ENCODE measurements around the gene MS4A13. TPM values are rescaled to one million over a fixed set of nuclear protein-coding genes. Genes with fewer than 3 reads are reported as not detected.

MS4A13 gene
- total RNA-seq, 1 experiment from 2014 or later, result not detected

DNA sequence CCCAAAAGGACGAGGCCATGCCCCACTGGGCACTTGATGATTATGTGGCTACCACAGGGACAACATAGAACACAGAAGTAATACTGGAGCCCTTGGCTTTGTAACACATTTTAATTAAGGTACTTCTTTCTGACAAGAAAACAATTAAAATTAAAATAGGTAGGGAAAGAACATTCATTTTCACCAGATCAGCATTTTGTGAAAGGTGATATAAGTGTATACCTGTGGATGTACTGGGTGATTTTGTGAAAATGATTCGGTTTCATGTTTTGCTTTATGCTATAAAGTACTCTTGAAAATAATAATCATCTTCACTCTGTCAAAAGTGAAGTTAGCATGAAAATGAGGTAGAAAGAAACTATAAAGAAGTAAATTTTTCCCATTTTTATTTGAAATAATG lies 21.7 kb upstream of the MS4A13 start:
- Mint-ChIP-seq H3K4me1 (peaks cover 14 to 24% of the 10 kb centered on the region in 2 experiments), H3K9me3 (peaks cover 5 to 13% of the 10 kb centered on the region in 2 experiments), H3K4me3 (no peak overlapping the region), H3K36me3 (ENCODE audit: insufficient read depth in 1 of 3, low read depth in 3 of 3) (peaks cover 0 to 14% (median 4%) of the 10 kb centered on the region in 3 experiments; a peak in 4 of 7 replicates), H3K27ac (no peak overlapping the region), H3K27me3 (ENCODE audit: low read depth) (no peaks in the 10 kb centered on the region)
- H3K9me3 ChIP-seq (ENCODE audit: control insufficient read depth, low read depth, low read length), result no peaks in the 10 kb centered on the region
- no peak overlapping the region for H2BK15ac ChIP-seq (ENCODE audit: low read depth, low read length)
- no peak overlapping the region for H4K5ac ChIP-seq (ENCODE audit: insufficient read length, low read depth, low read length)
- H2BK5ac ChIP-seq (ENCODE audit: insufficient read length, low read length), result no peak overlapping the region
- H3K9ac ChIP-seq (ENCODE audit: extremely low read depth, insufficient read length, low read length), result no peak overlapping the region
- no peaks in the 10 kb centered on the region for H3K79me1 ChIP-seq (ENCODE audit: insufficient read depth, low read depth, low read length, poor library complexity, severe bottlenecking)
- no peak overlapping the region for H3K4ac ChIP-seq (ENCODE audit: low read depth, low read length)
- TF ChIP-seq CTCF (conservative IDR thresholded peaks at IDR 0.05), result no peak
- H3K27me3 ChIP-seq (ENCODE audit: insufficient read depth, low read length), result no peaks in the 10 kb centered on the region
- no peaks in the 10 kb centered on the region for H4K20me1 ChIP-seq (ENCODE audit: control insufficient read depth, insufficient read depth, insufficient read length)
- no peak overlapping the region for H3K23ac ChIP-seq (ENCODE audit: insufficient read length, low read depth, low read length)
- H3K79me2 ChIP-seq (ENCODE audit: insufficient read depth, low read length), result no peaks in the 10 kb centered on the region
- no peak overlapping the region for H3T11ph ChIP-seq (ENCODE audit: low read length)
- H2AFZ ChIP-seq (ENCODE audit: low read length), result no peak overlapping the region
- no peak for DNase-seq
- H4K8ac ChIP-seq (replicated peaks; ENCODE audit: insufficient read length, low read depth, low read length), result no peak overlapping the region
- H3K4me2 ChIP-seq (ENCODE audit: insufficient read depth, insufficient read length, low read length), result no peak overlapping the region
- no peak overlapping the region for H3K18ac ChIP-seq (ENCODE audit: insufficient read length, low read depth, low read length)
- H3K27ac ChIP-seq (ENCODE audit: insufficient read length, low read depth, low read length), result no peak overlapping the region
- no peak overlapping the region for H2AK5ac ChIP-seq (ENCODE audit: insufficient read length, low read length)
- H3K56ac ChIP-seq (ENCODE audit: insufficient read length, low read depth, low read length), result no peak overlapping the region
- H3K23me2 ChIP-seq (ENCODE audit: insufficient read length, low read depth, low read length, poor library complexity, severe bottlenecking), result no peaks in the 10 kb centered on the region
- H3K14ac ChIP-seq (ENCODE audit: insufficient read depth, low read length), result no peak overlapping the region
- no CpG with 5 or more reads among the region's 2 CpGs for WGBS (ENCODE audit: extremely low coverage, insufficient read length, low lambda C conversion rate)
- no peak overlapping the region for H4K91ac ChIP-seq (ENCODE audit: insufficient read length, low read depth, low read length)
- H2BK12ac ChIP-seq (ENCODE audit: insufficient read length, low read depth, low read length), result no peak overlapping the region
- H2BK120ac ChIP-seq (ENCODE audit: low read depth, low read length, poor library complexity, severe bottlenecking), result no peak overlapping the region
- no peaks in the 10 kb centered on the region for H3K4me1 ChIP-seq (ENCODE audit: insufficient read depth, low read length)
- no peak overlapping the region for H2BK20ac ChIP-seq (ENCODE audit: low read depth, low read length, poor library complexity, severe bottlenecking)
